Upper lobe of left lung (tissue), 6 donors: Measurements from ENCODE around the gene LRCOL1. TPM values are rescaled to one million over a fixed set of nuclear protein-coding genes. Genes with fewer than 3 reads are reported as not detected.
A peak's percentile ranks its signal among the peaks of the same experiment; 100 is the strongest.

Experiments used
- ATAC-seq, 2 donors: fragments of 200-7000 bp; cut with Tn5 transposase; one replicate each; pipeline ENCODE4 v1.9.1; 2022; ENCODE audit warnings: mild to moderate bottlenecking in 2 of 2, moderate library complexity in 2 of 2; ENCODE audit not compliant: low FRiP score in 2 of 2
- DNase-seq, 2 donors: peaks; one replicate each; pipeline ENCODE4 v3.0.0-alpha.2; 2019 to 2020
- H3K27ac ChIP-seq, 4 donors: fragments of 200-600 bp; sonication (generic); one replicate each; pipeline ENCODE4 v1.5.1; 2016 to 2019
- H3K27me3 ChIP-seq, 4 donors: fragments of 200-600 bp; sonication (generic); one replicate each; pipeline ENCODE4 v1.5.1; 2017 to 2019
- H3K36me3 ChIP-seq, 4 donors: fragments of 200-600 bp; sonication (generic); one replicate each; pipeline ENCODE4 v1.5.1; 2016 to 2019
- H3K4me1 ChIP-seq, 4 donors: fragments of 200-600 bp; sonication (generic); one replicate each; pipeline ENCODE4 v1.5.1; 2018 to 2019
- H3K4me3 ChIP-seq, 4 donors: fragments of 200-600 bp; sonication (generic); one replicate each; pipeline ENCODE4 v1.5.1; 2017 to 2019; ENCODE audit warnings: mild to moderate bottlenecking in 2 of 4, moderate library complexity in 1 of 4
- H3K9me3 ChIP-seq, 4 donors: fragments of 200-600 bp; sonication (generic); one replicate each; pipeline ENCODE4 v1.5.1; 2018 to 2019
- CTCF ChIP-seq, 6 experiments: fragments of 450-650 bp in 4 of 6; fragments of 200-600 bp in 2 of 6; sonication (generic) in 2 of 6; IDR thresholded peaks; one replicate each; pipeline ENCODE4 v1.5.1; 2016 to 2019; ENCODE audit warnings: antibody characterized with exemption in 6 of 6
- EP300 ChIP-seq, 4 donors: sonication (generic); formaldehyde crosslinking; IDR thresholded peaks; one replicate each; pipeline ENCODE4 v1.5.1; 2017; ENCODE audit warnings: antibody characterized with exemption in 4 of 4, control low read depth in 2 of 4
- POLR2A ChIP-seq, 4 donors: fragments of 450-650 bp; IDR thresholded peaks; one replicate each; pipeline ENCODE4 v1.5.1; 2016 to 2017; ENCODE audit warnings: antibody characterized with exemption in 4 of 4, mild to moderate bottlenecking in 2 of 4
- POLR2AphosphoS5 ChIP-seq, 2 donors: sonication (generic); formaldehyde crosslinking; IDR thresholded peaks; one replicate each; pipeline ENCODE4 v1.5.1; 2017; ENCODE audit warnings: antibody characterized with exemption in 2 of 2
- WGBS, 2 donors: methylation state at CpG; one replicate each; pipeline ENCODE4 v1.1.5; 2017 to 2018; 5-methylcytosine and 5-hydroxymethylcytosine counted together
- total RNA-seq, 6 donors: library from RNA; depleted of rRNA in 4 of 6; stranded (reverse); fragments of >200 nt in 4 of 6; gene quantifications; one replicate each; pipeline versions ENCODE4 v1.1.0 to v1.2.1, GENCODE V29; 2016 to 2021
- donor health status: DM: no; HTN: no; CAD: no; lungs with moderate emphysema.
- donor health status: DM: no; HTN: yes; CAD: no; lungs with severe emphysema.

The LRCOL1 gene
- total RNA-seq, 6 donors from 2014 or later: 0.92 to 3.7 TPM; not detected in 4

- H3K4me1 ChIP-seq: peaks cover 5 to 25% (median 15%) of the 10 kb centered on the region in 4 donors
- 92 to 94% methylated on average over 4 of the region's 4 CpGs for WGBS, 2 donors
- H3K27me3 ChIP-seq: peaks cover 0 to 35% (median 16%) of the 10 kb centered on the region in 4 donors
- no peaks in the 10 kb centered on the region for H3K36me3 ChIP-seq
- peaks cover 5 to 19% (median 11%) of the 10 kb centered on the region in 4 donors for H3K9me3 ChIP-seq
- TF ChIP-seq POLR2AphosphoS5 (IDR thresholded peaks at IDR 0.05) (no peak), CTCF (IDR thresholded peaks at IDR 0.05) (no peak), POLR2A (IDR thresholded peaks at IDR 0.05) (no peak), EP300 (IDR thresholded peaks at IDR 0.05) (no peak)
- no peak overlapping the region for H3K4me3 ChIP-seq
- DNase-seq: no peak
- H3K27ac ChIP-seq: no peak overlapping the region
- ATAC-seq: no peak
These were observed 6.8 kb upstream of the LRCOL1 start for GRCh38 chr12:132617135-132617701.

GRCh38 chr12:132615579-132616038, 5.2 kb upstream of the LRCOL1 start:
- peaks cover 5 to 21% (median 13%) of the 10 kb centered on the region in 4 donors for H3K4me1 ChIP-seq
- no peak overlapping the region for H3K4me3 ChIP-seq
- ATAC-seq: peak in 1 of 2 donors; percentile 3
- no peaks in the 10 kb centered on the region for H3K36me3 ChIP-seq
- 73 to 81% methylated on average over 16 of the region's 16 CpGs for WGBS, 2 donors
- TF ChIP-seq POLR2AphosphoS5 (IDR thresholded peaks at IDR 0.05): no peak
- TF ChIP-seq EP300 (IDR thresholded peaks at IDR 0.05): no peak
- no peak for TF ChIP-seq CTCF (IDR thresholded peaks at IDR 0.05)
- TF ChIP-seq POLR2A (IDR thresholded peaks at IDR 0.05): no peak
- H3K27ac ChIP-seq: no peak overlapping the region
- no peak for DNase-seq
- peaks cover 5 to 27% (median 16%) of the 10 kb centered on the region in 4 donors for H3K9me3 ChIP-seq
- peaks cover 0 to 35% (median 16%) of the 10 kb centered on the region in 4 donors for H3K27me3 ChIP-seq

- DNase-seq: peak in 1 of 2 donors; percentile 79
These were observed 4.6 kb upstream of the LRCOL1 start for GRCh38 chr12:132614861-132615578.

GRCh38 chr12:132614029-132614428, 3.6 kb upstream of the LRCOL1 start:
- no peak for ATAC-seq
- TF ChIP-seq EP300 (IDR thresholded peaks at IDR 0.05): no peak
- TF ChIP-seq POLR2A (IDR thresholded peaks at IDR 0.05): no peak
- TF ChIP-seq POLR2AphosphoS5 (IDR thresholded peaks at IDR 0.05): no peak
- no peak for TF ChIP-seq CTCF (IDR thresholded peaks at IDR 0.05)
- WGBS, 2 donors: 78 to 85% methylated on average over 5 of the region's 5 CpGs

More at GRCh38 chr12:132614861-132615578, 4.6 kb upstream of the LRCOL1 start:
- TF ChIP-seq EP300 (IDR thresholded peaks at IDR 0.05) (no peak), POLR2AphosphoS5 (IDR thresholded peaks at IDR 0.05) (no peak), CTCF (IDR thresholded peaks at IDR 0.05) (peak; percentile 73 to 89 (median 80))
- peaks cover 5 to 21% (median 15%) of the 10 kb centered on the region in 4 donors for H3K4me1 ChIP-seq
- no peak overlapping the region for H3K27ac ChIP-seq
- peak; percentile 73 to 89 for ATAC-seq
- no peaks in the 10 kb centered on the region for H3K36me3 ChIP-seq
- peaks cover 5 to 27% (median 16%) of the 10 kb centered on the region in 4 donors for H3K9me3 ChIP-seq
- WGBS, 2 donors: 26 to 28% methylated on average over 13 to 18 of the region's 18 CpGs
- no peak overlapping the region for H3K4me3 ChIP-seq
- peaks cover 0 to 35% (median 17%) of the 10 kb centered on the region in 4 donors for H3K27me3 ChIP-seq

More at GRCh38 chr12:132614029-132614428, 3.6 kb upstream of the LRCOL1 start:
- Histone ChIP-seq H3K4me3 (no peak overlapping the region), H3K27me3 (peaks cover 0 to 31% (median 12%) of the 10 kb centered on the region in 4 donors), H3K9me3 (peaks cover 5 to 27% (median 16%) of the 10 kb centered on the region in 4 donors), H3K36me3 (no peaks in the 10 kb centered on the region), H3K27ac (no peak overlapping the region), H3K4me1 (peaks cover 5 to 17% (median 16%) of the 10 kb centered on the region in 4 donors)
- no peak for DNase-seq
